UCSD-AML1 (cell line): Measurements from ENCODE around the gene IFITM10.
A peak's percentile ranks its signal among the peaks of the same experiment; 100 is the strongest.

Source experiments
- DNase-seq: peaks from one replicate; lab custom pipeline; 2025; ENCODE audit not compliant: unreplicated experiment; lab: John Stamatoyannopoulos, UW

Gene IFITM10

GRCh38 chr11:1750481-1750839 lies at the start of gene IFITM10:
Gene IFITM10, minus strand, starts transcription at chr11:1750595. Its CDS starts 153 bp downstream, at chr11:1750442.
- DNase-seq = peak; percentile 55

- DNase-seq = no peak
Observed at GRCh38 chr11:1797391-1798125, 47.2 kb upstream of the IFITM10 start.

- no peak for DNase-seq
Observed at GRCh38 chr11:1796413-1797011, 46.1 kb upstream of the IFITM10 start.

- no peak for DNase-seq
Observed at GRCh38 chr11:1793081-1793480, 42.7 kb upstream of the IFITM10 start.

- DNase-seq = peak; percentile 58
Observed at GRCh38 chr11:1792461-1792860, 42.1 kb upstream of the IFITM10 start.

- no peak for DNase-seq
Observed at GRCh38 chr11:1791912-1792311, 41.5 kb upstream of the IFITM10 start.

GRCh38 chr11:1786466-1786865 lies 36.1 kb upstream of the IFITM10 start:
- no peak for DNase-seq

- DNase-seq = no peak
Observed at GRCh38 chr11:1785749-1786413, 35.5 kb upstream of the IFITM10 start.

- no peak for DNase-seq
Observed at GRCh38 chr11:1784761-1785650, 34.6 kb upstream of the IFITM10 start.

GRCh38 chr11:1783725-1784529 lies 33.5 kb upstream of the IFITM10 start:
- DNase-seq = no peak

- DNase-seq = no peak
Observed at GRCh38 chr11:1782831-1783724, 32.7 kb upstream of the IFITM10 start.

GRCh38 chr11:1782031-1782590 lies 31.7 kb upstream of the IFITM10 start:
- DNase-seq = no peak

GRCh38 chr11:1781593-1781975 lies 31.2 kb upstream of the IFITM10 start:
- DNase-seq = no peak

GRCh38 chr11:1780700-1781592 lies 30.6 kb upstream of the IFITM10 start:
- DNase-seq = peak; percentile 78

GRCh38 chr11:1779806-1780699 lies 29.7 kb upstream of the IFITM10 start:
- no peak for DNase-seq

GRCh38 chr11:1779034-1779805 lies 28.8 kb upstream of the IFITM10 start:
- DNase-seq = no peak
